HepG2 (cell line): ENCODE measurements around the gene VASN. TPM values are rescaled to one million over a fixed set of nuclear protein-coding genes. Genes with fewer than 3 reads are reported as not detected.
A peak's percentile ranks its signal among the peaks of the same experiment; 100 is the strongest.

Experiments used
- BORCS8-MEF2B ChIP-seq: sonication (generic); formaldehyde crosslinking; IDR thresholded peaks from 2 replicates; pipeline ENCODE4 v1.8.0; 2022; ENCODE audit warnings: mild to moderate bottlenecking, missing genetic modification reagents
- CCAR2 ChIP-seq: fragments of 200-400 bp; formaldehyde crosslinking; optimal IDR thresholded peaks from 2 replicates; pipeline ENCODE3; 2018; ENCODE audit warnings: low read depth, mild to moderate bottlenecking, low read length, moderate library complexity
- GPN1 ChIP-seq: sonication (generic); formaldehyde crosslinking; IDR thresholded peaks from 2 replicates; pipeline ENCODE4 v1.5.1; 2020; ENCODE audit warnings: missing genetic modification reagents, borderline replicate concordance
- ISL2 ChIP-seq: sonication (generic); formaldehyde crosslinking; IDR thresholded peaks from 2 replicates; pipeline ENCODE4 v1.5.0; 2020; ENCODE audit warnings: missing genetic modification reagents
- JDP2 ChIP-seq: sonication (generic); formaldehyde crosslinking; IDR thresholded peaks from 2 replicates; pipeline ENCODE4 v1.8.1; 2022; ENCODE audit warnings: missing genetic modification reagents, borderline replicate concordance
- KAT7 ChIP-seq: IDR thresholded peaks from 2 replicates; pipeline ENCODE4 v1.6.1; 2018; ENCODE audit warnings: borderline replicate concordance, missing compliant biosample characterization
- MEF2D ChIP-seq: sonication (generic); formaldehyde crosslinking; IDR thresholded peaks from 2 replicates; pipeline ENCODE4 v1.5.1; 2020; ENCODE audit warnings: mild to moderate bottlenecking, missing genetic modification reagents
- NCOA5 ChIP-seq: sonication (generic); formaldehyde crosslinking; IDR thresholded peaks from 2 replicates; pipeline ENCODE4 v1.4.0; 2020; ENCODE audit warnings: missing genetic modification reagents
- NPAS2 ChIP-seq: sonication (generic); formaldehyde crosslinking; IDR thresholded peaks from 2 replicates; pipeline ENCODE4 v1.8.0; 2022; ENCODE audit warnings: mild to moderate bottlenecking, missing genetic modification reagents, borderline replicate concordance
- RARG ChIP-seq: sonication (generic); formaldehyde crosslinking; IDR thresholded peaks from 2 replicates; pipeline ENCODE4 v1.4.0; 2020; ENCODE audit warnings: low read depth, mild to moderate bottlenecking, missing genetic modification reagents
- YEATS4 ChIP-seq: sonication (generic); formaldehyde crosslinking; IDR thresholded peaks from 2 replicates; pipeline ENCODE4 v1.4.0; 2020; ENCODE audit warnings: missing genetic modification reagents, borderline replicate concordance
- ZFAT ChIP-seq: sonication (generic); formaldehyde crosslinking; conservative IDR thresholded peaks from 2 replicates; pipeline ENCODE4 v1.8.1; 2023; ENCODE audit warnings: missing genetic modification reagents, inconsistent platforms
- ZFP36L2 ChIP-seq: sonication (generic); formaldehyde crosslinking; IDR thresholded peaks from 2 replicates; pipeline ENCODE4 v1.4.0; 2020; ENCODE audit warnings: missing genetic modification reagents
- ZNF44 ChIP-seq: sonication (generic); formaldehyde crosslinking; IDR thresholded peaks from 2 replicates; pipeline ENCODE4 v1.5.1; 2020; ENCODE audit warnings: mild to moderate bottlenecking, missing genetic modification reagents
- ZNF501 ChIP-seq: sonication (generic); formaldehyde crosslinking; IDR thresholded peaks from 2 replicates; pipeline ENCODE4 v1.5.1; 2020; ENCODE audit warnings: mild to moderate bottlenecking, moderate library complexity, missing genetic modification reagents
- ZNF841 ChIP-seq: sonication (generic); formaldehyde crosslinking; IDR thresholded peaks from 2 replicates; pipeline ENCODE4 v1.8.1; 2023; ENCODE audit warnings: missing genetic modification reagents, borderline replicate concordance
- ZSCAN30 ChIP-seq: sonication (generic); formaldehyde crosslinking; IDR thresholded peaks from 2 replicates; pipeline ENCODE4 v1.5.0; 2020; ENCODE audit warnings: mild to moderate bottlenecking, missing genetic modification reagents
- polyA plus RNA-seq, 8 experiments: library from polyadenylated mRNA; depleted of rRNA in 3 of 8; stranded (reverse) in 7 of 8; unstranded in 1 of 8; fragments of >200 nt; fragmentation: Illumina TruSeq in 4 of 8; extraction: Trizol in 4 of 8; gene quantifications; 2 replicates each; pipeline versions ENCODE4 v1.2.1 to v1.2.3, GENCODE V29; 2011 to 2016; ENCODE audit warnings: low read depth in 4 of 8, missing spikeins in 1 of 8, mixed read lengths in 1 of 8; ENCODE audit not compliant: insufficient read depth in 1 of 8
- total RNA-seq, 5 experiments: library from RNA; depleted of rRNA; stranded (reverse); fragments of >200 nt; fragmentation: Illumina TruSeq; extraction: Trizol; gene quantifications; 2 replicates each; pipeline ENCODE4 v1.2.3, GENCODE V29; 2016; ENCODE audit warnings: low read depth in 1 of 5
- TF ChIP-seq, protein P1 (sequence below): sonication (generic); formaldehyde crosslinking; IDR thresholded peaks from 2 replicates; pipeline ENCODE4 v1.4.0; 2020; ENCODE audit warnings: missing genetic modification reagents, borderline replicate concordance
- TF ChIP-seq, protein P2 (sequence below): sonication (generic); formaldehyde crosslinking; IDR thresholded peaks from 2 replicates; pipeline ENCODE4 v1.5.1; 2020; ENCODE audit warnings: missing genetic modification reagents, mild to moderate bottlenecking, borderline replicate concordance
- TF ChIP-seq, protein P3 (sequence below): sonication (generic); formaldehyde crosslinking; IDR thresholded peaks from 2 replicates; pipeline ENCODE4 v1.4.0; 2020; ENCODE audit warnings: missing genetic modification reagents, borderline replicate concordance

The VASN gene
- total and polyA plus RNA-seq, 2 of the 13 experiments (the other 11 are each of a cell fraction or from before 2014, with no cell fraction given): 8.4 to 18.2 TPM

DNA sequence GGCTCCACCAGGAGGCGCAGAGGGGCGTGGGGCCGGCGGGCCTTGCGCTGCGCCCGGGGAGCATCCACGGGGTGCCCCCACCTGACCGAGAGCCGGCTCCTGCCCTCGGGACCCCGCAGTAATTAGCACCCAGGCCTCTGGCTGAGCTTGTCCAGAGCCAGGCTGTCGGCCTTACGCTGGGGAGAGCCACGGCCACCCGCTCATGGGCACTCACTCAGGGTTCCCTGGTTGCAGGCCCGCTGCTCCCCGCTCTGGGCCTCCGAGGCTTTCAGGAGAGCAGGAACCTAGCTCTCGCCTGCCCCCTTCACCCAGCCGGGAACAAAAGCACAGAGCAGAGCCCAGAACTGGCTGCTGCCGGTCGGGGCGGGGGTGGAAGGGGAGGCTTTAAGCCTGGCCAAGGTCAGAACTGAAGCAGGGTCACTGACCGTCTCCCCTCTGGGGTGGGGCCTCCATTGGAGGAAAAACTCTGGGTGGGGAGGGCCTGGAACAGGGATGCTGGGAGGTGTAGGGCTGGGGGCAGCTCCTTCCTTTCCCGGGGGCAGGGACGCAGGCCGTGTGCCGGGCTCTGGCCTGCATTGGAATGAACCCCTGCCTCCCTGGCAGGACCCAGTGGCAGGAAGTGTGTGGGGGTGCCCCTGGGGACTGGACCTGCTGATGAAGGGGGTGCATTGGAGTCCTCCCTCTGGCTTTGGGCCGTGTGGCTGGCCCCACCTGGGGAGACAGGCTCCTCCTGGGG is 43.4 kb upstream of the VASN start (continued):
- TF ChIP-seq, protein P1, sequence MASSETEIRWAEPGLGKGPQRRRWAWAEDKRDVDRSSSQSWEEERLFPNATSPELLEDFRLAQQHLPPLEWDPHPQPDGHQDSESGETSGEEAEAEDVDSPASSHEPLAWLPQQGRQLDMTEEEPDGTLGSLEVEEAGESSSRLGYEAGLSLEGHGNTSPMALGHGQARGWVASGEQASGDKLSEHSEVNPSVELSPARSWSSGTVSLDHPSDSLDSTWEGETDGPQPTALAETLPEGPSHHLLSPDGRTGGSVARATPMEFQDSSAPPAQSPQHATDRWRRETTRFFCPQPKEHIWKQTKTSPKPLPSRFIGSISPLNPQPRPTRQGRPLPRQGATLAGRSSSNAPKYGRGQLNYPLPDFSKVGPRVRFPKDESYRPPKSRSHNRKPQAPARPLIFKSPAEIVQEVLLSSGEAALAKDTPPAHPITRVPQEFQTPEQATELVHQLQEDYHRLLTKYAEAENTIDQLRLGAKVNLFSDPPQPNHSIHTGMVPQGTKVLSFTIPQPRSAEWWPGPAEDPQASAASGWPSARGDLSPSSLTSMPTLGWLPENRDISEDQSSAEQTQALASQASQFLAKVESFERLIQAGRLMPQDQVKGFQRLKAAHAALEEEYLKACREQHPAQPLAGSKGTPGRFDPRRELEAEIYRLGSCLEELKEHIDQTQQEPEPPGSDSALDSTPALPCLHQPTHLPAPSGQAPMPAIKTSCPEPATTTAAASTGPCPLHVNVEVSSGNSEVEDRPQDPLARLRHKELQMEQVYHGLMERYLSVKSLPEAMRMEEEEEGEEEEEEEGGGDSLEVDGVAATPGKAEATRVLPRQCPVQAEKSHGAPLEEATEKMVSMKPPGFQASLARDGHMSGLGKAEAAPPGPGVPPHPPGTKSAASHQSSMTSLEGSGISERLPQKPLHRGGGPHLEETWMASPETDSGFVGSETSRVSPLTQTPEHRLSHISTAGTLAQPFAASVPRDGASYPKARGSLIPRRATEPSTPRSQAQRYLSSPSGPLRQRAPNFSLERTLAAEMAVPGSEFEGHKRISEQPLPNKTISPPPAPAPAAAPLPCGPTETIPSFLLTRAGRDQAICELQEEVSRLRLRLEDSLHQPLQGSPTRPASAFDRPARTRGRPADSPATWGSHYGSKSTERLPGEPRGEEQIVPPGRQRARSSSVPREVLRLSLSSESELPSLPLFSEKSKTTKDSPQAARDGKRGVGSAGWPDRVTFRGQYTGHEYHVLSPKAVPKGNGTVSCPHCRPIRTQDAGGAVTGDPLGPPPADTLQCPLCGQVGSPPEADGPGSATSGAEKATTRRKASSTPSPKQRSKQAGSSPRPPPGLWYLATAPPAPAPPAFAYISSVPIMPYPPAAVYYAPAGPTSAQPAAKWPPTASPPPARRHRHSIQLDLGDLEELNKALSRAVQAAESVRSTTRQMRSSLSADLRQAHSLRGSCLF (CRISPR knock-in tag): no peak
- 0 out of 2 replicates have a peak, but pooled peaks have one; percentile 14 for TF ChIP-seq ZNF44 (CRISPR knock-in tag)
- no peak for TF ChIP-seq ZFP36L2 (CRISPR knock-in tag)
- TF ChIP-seq RARG (CRISPR knock-in tag): no peak
- TF ChIP-seq ZNF501: peak; percentile 74
- TF ChIP-seq GPN1 (CRISPR knock-in tag): no peak
- peak; percentile 91 for TF ChIP-seq BORCS8-MEF2B (CRISPR knock-in tag)
- peak; percentile 58; the same call in 1 of the 2 replicates for TF ChIP-seq YEATS4
- TF ChIP-seq KAT7 (CRISPR knock-in tag): 0 out of 2 replicates have a peak, but pooled peaks have one; percentile 52
- no peak for TF ChIP-seq NCOA5 (CRISPR knock-in tag)
- no peak for TF ChIP-seq ZSCAN30 (CRISPR knock-in tag)
- TF ChIP-seq, protein P2, sequence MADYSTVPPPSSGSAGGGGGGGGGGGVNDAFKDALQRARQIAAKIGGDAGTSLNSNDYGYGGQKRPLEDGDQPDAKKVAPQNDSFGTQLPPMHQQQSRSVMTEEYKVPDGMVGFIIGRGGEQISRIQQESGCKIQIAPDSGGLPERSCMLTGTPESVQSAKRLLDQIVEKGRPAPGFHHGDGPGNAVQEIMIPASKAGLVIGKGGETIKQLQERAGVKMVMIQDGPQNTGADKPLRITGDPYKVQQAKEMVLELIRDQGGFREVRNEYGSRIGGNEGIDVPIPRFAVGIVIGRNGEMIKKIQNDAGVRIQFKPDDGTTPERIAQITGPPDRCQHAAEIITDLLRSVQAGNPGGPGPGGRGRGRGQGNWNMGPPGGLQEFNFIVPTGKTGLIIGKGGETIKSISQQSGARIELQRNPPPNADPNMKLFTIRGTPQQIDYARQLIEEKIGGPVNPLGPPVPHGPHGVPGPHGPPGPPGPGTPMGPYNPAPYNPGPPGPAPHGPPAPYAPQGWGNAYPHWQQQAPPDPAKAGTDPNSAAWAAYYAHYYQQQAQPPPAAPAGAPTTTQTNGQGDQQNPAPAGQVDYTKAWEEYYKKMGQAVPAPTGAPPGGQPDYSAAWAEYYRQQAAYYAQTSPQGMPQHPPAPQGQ (CRISPR knock-in tag): no peak
- no peak for TF ChIP-seq CCAR2
- no peak for TF ChIP-seq ZNF841 (CRISPR knock-in tag)
- TF ChIP-seq JDP2: no peak
- TF ChIP-seq ISL2: peak; percentile 39; the same call in 1 of the 2 replicates
- TF ChIP-seq, protein P3, sequence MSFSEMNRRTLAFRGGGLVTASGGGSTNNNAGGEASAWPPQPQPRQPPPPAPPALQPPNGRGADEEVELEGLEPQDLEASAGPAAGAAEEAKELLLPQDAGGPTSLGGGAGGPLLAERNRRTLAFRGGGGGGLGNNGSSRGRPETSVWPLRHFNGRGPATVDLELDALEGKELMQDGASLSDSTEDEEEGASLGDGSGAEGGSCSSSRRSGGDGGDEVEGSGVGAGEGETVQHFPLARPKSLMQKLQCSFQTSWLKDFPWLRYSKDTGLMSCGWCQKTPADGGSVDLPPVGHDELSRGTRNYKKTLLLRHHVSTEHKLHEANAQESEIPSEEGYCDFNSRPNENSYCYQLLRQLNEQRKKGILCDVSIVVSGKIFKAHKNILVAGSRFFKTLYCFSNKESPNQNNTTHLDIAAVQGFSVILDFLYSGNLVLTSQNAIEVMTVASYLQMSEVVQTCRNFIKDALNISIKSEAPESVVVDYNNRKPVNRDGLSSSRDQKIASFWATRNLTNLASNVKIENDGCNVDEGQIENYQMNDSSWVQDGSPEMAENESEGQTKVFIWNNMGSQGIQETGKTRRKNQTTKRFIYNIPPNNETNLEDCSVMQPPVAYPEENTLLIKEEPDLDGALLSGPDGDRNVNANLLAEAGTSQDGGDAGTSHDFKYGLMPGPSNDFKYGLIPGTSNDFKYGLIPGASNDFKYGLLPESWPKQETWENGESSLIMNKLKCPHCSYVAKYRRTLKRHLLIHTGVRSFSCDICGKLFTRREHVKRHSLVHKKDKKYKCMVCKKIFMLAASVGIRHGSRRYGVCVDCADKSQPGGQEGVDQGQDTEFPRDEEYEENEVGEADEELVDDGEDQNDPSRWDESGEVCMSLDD (CRISPR knock-in tag): peak; percentile 77; the same call in 1 of the 2 replicates
- no peak; the same call in none of the 2 replicates for TF ChIP-seq MEF2D
- TF ChIP-seq NPAS2 (CRISPR knock-in tag): no peak
- TF ChIP-seq ZFAT (CRISPR knock-in tag): no peak
